Stimulated activated CD8-positive, alpha-beta memory T cell treated with anti-CD3 and anti-CD28 coated beads, Interleukin-7, amount 100 ng/mL, for 48 hours (primary cell): ENCODE data around the gene C1orf198.

Source experiments
- DNase-seq, 2 donors: peaks; one replicate each; pipeline ENCODE4 v3.0.0-alpha.2; 2020; ENCODE audit warnings: low read depth in 1 of 2; ENCODE audit errors: extremely low read depth in 1 of 2

Gene C1orf198

DNA sequence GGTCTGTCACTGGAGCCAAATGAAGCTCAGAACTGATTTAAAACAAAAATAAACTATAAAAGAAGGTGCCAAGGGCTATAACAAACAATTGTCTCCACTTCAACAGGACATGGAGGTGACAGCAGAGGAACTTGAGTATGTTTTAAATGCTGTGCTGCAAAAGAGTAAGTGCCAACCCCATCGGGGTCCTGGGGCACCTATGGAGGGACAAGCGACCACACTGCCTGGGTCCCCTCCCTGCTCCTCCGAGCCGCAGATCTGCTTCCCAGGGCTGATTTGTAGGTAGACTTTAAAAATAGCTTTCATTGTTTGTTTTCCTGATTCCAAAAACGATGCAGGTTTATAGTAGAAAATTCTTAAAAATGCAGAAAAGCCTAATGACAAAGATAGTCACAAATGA lies 78.3 kb downstream of the C1orf198 start:
- DNase-seq, result no peak

DNA sequence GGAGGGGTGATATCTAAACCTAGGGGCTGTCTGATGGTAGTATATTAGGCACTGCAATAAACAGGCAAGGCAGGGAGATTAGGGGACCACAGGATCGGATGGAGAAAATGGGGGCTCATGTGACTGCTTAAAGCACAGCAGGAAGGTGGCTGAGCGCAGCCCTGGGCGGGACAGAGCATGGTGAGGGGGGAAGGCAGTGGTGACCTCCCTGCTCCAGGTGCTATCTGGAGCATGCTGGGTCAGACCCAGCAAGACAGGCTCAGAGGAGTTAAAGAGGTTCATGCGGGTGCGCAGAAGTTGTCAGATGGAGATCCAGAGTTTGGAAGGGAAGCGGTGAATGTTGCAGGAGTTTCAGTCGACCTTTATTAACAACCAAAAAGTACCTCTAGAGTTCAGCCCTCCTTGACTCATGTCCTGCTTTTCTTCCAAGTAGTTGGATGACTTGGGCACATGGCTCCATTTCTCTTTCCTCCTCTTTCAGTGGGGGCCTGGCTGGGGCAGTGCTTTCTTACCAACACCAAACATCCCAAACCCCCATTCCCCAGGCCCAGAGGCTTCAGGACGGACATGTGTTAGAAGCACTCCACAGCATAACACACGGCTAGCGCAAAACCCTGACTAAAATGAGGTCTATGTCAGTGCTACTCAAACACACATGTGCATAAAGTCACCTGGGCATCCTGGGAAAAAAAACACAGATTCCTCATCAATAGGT lies 79.6 kb downstream of the C1orf198 start:
- no peak for DNase-seq

DNA sequence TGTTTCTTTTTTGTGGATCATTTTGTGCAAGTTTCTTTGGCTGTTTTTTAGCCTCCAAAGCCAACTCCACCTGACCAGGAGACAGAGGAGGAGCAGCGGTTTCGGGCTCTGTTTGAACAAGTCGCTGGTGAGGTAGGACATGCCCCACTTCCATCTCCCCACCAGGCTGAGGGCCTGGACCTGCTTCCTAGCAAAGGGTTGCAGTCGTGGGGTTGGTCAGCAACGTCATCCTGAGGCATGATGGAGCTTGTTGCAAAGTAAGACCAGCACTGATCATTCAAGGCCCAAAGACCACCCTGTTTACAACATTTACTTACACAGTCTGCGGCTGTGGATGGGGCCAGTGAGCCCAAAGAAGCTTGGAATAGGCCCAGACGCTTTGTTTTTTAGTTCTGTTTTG lies 80.8 kb downstream of the C1orf198 start:
- DNase-seq, result no peak
